ENCODE results near the gene HOXC12.

HOXC12 gene

DNA sequence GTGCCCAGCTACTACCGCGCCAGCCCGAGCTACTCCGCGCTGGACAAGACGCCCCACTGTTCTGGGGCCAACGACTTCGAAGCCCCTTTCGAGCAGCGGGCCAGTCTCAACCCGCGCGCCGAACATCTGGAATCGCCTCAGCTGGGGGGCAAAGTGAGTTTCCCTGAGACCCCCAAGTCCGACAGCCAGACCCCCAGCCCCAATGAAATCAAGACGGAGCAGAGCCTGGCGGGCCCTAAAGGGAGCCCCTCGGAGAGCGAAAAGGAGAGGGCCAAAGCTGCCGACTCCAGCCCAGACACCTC lies 30.9 kb downstream of the HOXC12 start:
- in situ Hi-C loops (cut with HindIII; ENCODE audit: low sequenced_read_pairs): no loop called here
- H3K4me3 ChIP-seq (ENCODE audit: low read depth, low read length): no peak overlapping the region
- no peak for DNase-seq (ENCODE audit: low read depth, low spot score)
- TF ChIP-seq, protein P1, sequence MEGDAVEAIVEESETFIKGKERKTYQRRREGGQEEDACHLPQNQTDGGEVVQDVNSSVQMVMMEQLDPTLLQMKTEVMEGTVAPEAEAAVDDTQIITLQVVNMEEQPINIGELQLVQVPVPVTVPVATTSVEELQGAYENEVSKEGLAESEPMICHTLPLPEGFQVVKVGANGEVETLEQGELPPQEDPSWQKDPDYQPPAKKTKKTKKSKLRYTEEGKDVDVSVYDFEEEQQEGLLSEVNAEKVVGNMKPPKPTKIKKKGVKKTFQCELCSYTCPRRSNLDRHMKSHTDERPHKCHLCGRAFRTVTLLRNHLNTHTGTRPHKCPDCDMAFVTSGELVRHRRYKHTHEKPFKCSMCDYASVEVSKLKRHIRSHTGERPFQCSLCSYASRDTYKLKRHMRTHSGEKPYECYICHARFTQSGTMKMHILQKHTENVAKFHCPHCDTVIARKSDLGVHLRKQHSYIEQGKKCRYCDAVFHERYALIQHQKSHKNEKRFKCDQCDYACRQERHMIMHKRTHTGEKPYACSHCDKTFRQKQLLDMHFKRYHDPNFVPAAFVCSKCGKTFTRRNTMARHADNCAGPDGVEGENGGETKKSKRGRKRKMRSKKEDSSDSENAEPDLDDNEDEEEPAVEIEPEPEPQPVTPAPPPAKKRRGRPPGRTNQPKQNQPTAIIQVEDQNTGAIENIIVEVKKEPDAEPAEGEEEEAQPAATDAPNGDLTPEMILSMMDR (IDR thresholded peaks at IDR 0.05; ENCODE audit: low read depth, low read length): no peak

DNA sequence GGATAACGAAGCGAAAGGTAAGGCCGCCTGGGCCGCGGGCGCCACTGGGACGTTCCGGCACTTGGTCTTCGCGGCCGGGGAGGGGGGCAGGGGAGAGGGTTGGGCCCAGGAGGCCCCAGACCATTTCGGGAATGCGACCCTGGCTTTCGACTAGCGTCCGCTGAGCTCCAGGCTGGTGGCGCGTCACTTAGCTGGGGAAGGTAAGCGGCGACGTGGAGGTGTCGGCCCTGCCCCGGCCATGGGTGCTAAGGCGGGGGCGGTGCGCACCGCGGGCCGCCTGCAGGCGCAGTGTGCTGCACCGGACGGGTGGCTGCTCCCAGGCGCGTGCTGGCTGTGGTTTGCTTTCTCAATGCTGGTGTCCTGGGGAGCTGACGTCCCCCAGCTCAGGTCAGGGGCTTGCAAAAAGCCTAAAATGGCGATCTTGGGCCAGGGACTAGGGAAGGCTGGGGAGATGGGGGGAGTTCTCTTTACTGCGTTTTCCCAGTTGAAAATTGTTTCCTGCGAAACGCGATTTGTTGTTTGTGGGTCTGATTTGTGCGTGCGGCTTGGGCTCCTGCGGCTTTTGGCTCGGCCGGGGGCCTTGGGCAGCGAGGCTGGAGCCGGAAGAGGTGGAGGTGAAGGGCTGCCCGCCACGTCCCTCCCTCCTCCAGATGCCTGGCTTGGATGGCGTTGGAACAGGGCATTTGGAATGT lies 31.4 kb downstream of the HOXC12 start:
- H3K4me3 ChIP-seq (ENCODE audit: low read depth, low read length): no peak overlapping the region
- no peak for DNase-seq (ENCODE audit: low read depth, low spot score)
- TF ChIP-seq, protein P1 (IDR thresholded peaks at IDR 0.05; ENCODE audit: low read depth, low read length): no peak

DNA sequence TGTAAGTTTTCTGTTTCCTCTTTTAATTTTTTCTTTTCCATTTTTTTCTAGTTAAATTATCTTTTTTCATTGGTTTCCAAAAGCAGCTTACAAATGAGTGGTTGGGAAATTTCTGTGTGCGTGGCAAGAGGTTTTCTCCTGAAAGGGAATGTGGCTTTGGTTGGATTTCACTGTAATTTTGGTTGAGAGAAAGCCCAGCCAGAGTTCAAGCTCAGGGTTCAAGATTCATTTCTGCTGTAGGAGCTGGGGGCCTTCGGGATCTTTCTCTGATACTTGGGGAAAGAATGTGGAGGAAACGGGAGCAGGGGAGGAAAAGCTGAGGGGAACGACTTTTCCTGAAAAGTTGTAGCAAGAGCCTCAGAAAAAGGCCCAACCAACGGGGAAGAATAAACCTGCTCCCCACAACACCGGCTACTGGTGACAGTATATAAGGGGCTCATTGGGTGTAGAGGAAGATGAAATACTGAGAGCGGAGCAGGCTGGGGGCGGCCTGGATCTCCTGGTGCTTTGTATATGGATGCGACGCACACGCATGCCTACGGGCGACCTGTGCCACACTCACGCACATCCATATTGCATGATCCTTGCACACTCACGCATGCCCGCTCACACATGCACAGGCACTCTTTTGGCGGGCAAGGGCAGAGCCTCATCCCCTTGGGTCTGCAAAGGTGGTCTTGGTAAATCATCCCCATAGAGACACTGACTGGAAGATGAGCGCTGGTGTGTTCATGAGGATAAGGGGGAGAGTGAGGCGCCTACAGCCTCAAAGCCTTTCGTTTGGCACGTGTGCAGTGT lies 32.2 kb downstream of the HOXC12 start:
- DNase-seq (ENCODE audit: low read depth, low spot score): no peak

More for the DNA sequence above, 31.4 kb downstream of the HOXC12 start:
- in situ Hi-C loops (cut with HindIII; ENCODE audit: low sequenced_read_pairs): no loop called here

DNA sequence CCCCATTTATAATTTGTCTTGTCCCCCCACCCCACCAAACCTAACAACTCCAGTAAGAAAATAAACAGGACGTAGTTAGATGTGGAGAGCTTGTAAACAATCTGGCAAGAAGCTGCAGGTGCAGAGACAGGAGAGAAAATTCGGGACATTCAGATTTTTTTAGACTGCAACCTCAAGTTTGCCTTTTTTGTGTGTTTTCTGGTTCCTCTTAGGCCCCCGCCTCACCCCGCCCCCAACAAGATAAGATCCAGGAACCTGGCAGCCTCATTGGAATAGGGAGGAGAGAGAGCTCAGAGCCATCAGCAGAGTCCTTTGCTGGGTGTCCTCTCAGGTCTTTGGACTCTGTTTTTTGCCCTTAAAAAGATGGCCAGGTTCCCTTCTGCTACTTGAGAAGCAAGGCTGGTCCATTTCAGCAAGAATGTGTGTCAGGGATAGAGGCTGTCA lies 33.1 kb downstream of the HOXC12 start:
- no peak overlapping the region for H3K4me3 ChIP-seq (ENCODE audit: low read depth, low read length)
- TF ChIP-seq, protein P1 (IDR thresholded peaks at IDR 0.05; ENCODE audit: low read depth, low read length): no peak
- no peak for DNase-seq (ENCODE audit: low read depth, low spot score)
- in situ Hi-C loops (cut with HindIII; ENCODE audit: low sequenced_read_pairs): no loop called here

More for the DNA sequence above, 32.2 kb downstream of the HOXC12 start:
- in situ Hi-C loops (cut with HindIII; ENCODE audit: low sequenced_read_pairs): no loop called here
- TF ChIP-seq, protein P1 (IDR thresholded peaks at IDR 0.05; ENCODE audit: low read depth, low read length): no peak
- no peak overlapping the region for H3K4me3 ChIP-seq (ENCODE audit: low read depth, low read length)

DNA sequence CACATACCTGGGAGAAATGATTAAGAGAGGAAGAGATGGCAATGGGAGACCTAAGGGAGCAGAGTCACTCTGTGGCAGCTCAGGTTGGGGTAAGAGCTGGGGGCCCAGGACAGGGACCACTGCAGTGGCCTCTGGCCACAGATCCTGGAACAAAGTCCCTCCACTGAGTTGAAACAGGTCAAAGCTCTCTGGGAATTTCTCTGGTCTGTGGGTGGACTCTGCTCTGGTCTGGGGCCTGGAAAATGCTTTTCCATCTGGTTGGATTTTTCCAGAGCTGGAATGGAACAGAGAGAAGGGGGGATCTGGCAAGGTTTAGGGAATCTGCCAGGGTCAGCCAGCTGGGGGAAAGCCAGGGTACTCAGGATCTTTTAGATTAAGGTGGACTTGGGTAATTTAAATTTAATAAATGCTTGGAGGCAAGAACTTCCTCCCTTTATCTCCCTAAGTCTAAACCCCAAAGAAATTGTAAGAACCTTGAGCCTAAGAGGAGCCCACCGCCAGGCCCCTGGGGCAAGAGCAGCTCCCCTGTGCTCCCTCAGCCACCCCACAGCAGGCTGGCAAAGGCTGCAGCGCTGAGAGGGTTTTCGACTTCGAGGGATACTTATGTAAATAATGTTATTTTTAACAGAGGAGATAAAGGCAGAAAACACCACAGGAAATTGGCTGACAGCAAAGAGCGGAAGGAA lies 34.0 kb downstream of the HOXC12 start:
- TF ChIP-seq, protein P1 (IDR thresholded peaks at IDR 0.05; ENCODE audit: low read depth, low read length): no peak
- in situ Hi-C loops (cut with HindIII; ENCODE audit: low sequenced_read_pairs): no loop called here
- no peak overlapping the region for H3K4me3 ChIP-seq (ENCODE audit: low read depth, low read length)
- no peak for DNase-seq (ENCODE audit: low read depth, low spot score)

DNA sequence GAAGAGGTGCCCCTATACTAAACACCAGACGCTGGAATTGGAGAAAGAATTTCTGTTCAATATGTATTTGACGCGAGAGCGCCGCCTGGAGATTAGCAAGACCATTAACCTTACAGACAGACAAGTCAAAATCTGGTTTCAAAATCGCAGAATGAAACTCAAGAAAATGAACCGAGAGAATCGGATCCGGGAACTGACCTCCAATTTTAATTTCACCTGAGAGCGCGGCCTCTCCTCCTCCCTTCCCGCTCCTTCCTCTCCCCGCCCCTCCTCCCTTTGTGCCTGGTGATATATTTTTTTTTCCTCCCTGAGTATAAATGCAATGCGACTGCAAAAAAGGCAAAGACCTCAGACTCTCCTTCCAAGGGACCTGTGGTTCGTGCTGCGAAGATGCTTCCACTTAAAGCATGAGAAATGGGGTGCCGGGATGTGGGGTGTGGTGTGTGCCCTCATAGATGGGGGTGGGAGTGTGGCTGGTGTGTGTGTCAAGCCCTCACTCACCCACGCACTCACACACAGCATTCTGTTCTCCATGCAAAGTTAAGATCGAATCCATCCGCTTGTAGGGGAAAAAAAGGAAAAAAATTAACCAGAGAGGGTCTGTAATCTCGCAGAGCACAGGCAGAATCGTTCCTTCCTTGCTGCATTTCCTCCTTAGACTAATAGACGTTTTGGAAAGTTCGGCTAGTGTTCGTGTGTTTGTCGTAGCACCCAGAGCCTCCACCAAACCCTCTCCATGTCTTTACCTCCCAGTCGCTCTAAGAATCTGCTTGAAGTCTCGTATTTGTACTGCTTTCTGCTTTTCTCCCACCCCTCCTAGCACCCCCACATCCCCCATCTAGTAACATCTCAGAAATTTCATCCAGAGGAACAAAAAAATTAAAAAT lies 34.8 kb downstream of the HOXC12 start:
- in situ Hi-C loops (cut with HindIII; ENCODE audit: low sequenced_read_pairs): no loop called here
- no peak overlapping the region for H3K4me3 ChIP-seq (ENCODE audit: low read depth, low read length)
- TF ChIP-seq, protein P1 (IDR thresholded peaks at IDR 0.05; ENCODE audit: low read depth, low read length): peak; percentile 58
- peak; percentile 38 for DNase-seq (ENCODE audit: low read depth, low spot score)
